GM04503 (cell line): ENCODE results near the gene PSMA2.
A peak's percentile ranks its signal among the peaks of the same experiment; 100 is the strongest.

ENCODE experiments used
- DNase-seq: peaks from one replicate; pipeline ENCODE4 v3.0.0-alpha.2; 2012; ENCODE audit warnings: low read depth

Gene PSMA2

GRCh38 chr7:42931834-42932651 lies at the start of gene PSMA2, which contains the start of gene MRPL32:
TSS of gene PSMA2 (minus strand) at chr7:42932174. CDS start at chr7:42932158, 16 bp downstream.
TSS of gene MRPL32 (plus strand) at chr7:42932376. CDS start at chr7:42932387, 11 bp downstream.
- peak; percentile 89 for DNase-seq

GRCh38 chr7:42981601-42982000 lies 49.6 kb upstream of the PSMA2 start:
- DNase-seq, result no peak

GRCh38 chr7:42980514-42980913 lies 48.5 kb upstream of the PSMA2 start:
- no peak for DNase-seq

GRCh38 chr7:42980084-42980483 lies 48.1 kb upstream of the PSMA2 start:
- DNase-seq, result no peak

GRCh38 chr7:42978496-42978895 lies 46.5 kb upstream of the PSMA2 start:
- DNase-seq, result no peak

- no peak for DNase-seq
Observed at GRCh38 chr7:42976371-42976770, 44.4 kb upstream of the PSMA2 start.

GRCh38 chr7:42972699-42973500 lies 40.9 kb upstream of the PSMA2 start:
- DNase-seq, result peak; percentile 98

- no peak for DNase-seq
Observed at GRCh38 chr7:42967391-42967790, 35.4 kb upstream of the PSMA2 start.

- DNase-seq, result no peak
Observed at GRCh38 chr7:42964849-42965805, 33.2 kb upstream of the PSMA2 start.

GRCh38 chr7:42964293-42964692 lies 32.3 kb upstream of the PSMA2 start:
- no peak for DNase-seq

- DNase-seq, result no peak
Observed at GRCh38 chr7:42961170-42961569, 29.2 kb upstream of the PSMA2 start.

- DNase-seq, result no peak
Observed at GRCh38 chr7:42960762-42961161, 28.8 kb upstream of the PSMA2 start.

GRCh38 chr7:42959549-42959948 lies 27.6 kb upstream of the PSMA2 start:
- DNase-seq, result no peak

GRCh38 chr7:42956062-42956461 lies 24.1 kb upstream of the PSMA2 start:
- DNase-seq, result no peak

- DNase-seq, result no peak
Observed at GRCh38 chr7:42953994-42954393, 22.0 kb upstream of the PSMA2 start.

- no peak for DNase-seq
Observed at GRCh38 chr7:42952328-42952727, 20.4 kb upstream of the PSMA2 start.

GRCh38 chr7:42950417-42950816 lies 18.4 kb upstream of the PSMA2 start:
- no peak for DNase-seq

GRCh38 chr7:42947521-42947920 lies 15.5 kb upstream of the PSMA2 start:
- no peak for DNase-seq

GRCh38 chr7:42946627-42946950 lies 14.6 kb upstream of the PSMA2 start:
- DNase-seq, result no peak

GRCh38 chr7:42945821-42946626 lies 14.1 kb upstream of the PSMA2 start:
- no peak for DNase-seq
